Measurements from ENCODE around the gene ELOVL7.
"Not testable (repeated sequence)": the region's sequence is repeated elsewhere in the genome, so short reads cannot be mapped to it uniquely, and the experiment has no call there.

ELOVL7 gene

GRCh38 chr5:60829490-60830266 is 14.4 kb downstream of the ELOVL7 start:
- DNase-seq, result no peak

GRCh38 chr5:60827201-60827600 is 16.9 kb downstream of the ELOVL7 start:
- no peak for DNase-seq

GRCh38 chr5:60826653-60827052 is 17.4 kb downstream of the ELOVL7 start:
- DNase-seq, result no peak

- no peak for DNase-seq
Observed at GRCh38 chr5:60823574-60823973, 20.5 kb downstream of the ELOVL7 start.

- no peak for DNase-seq
Observed at GRCh38 chr5:60822285-60822556, 21.8 kb downstream of the ELOVL7 start.

GRCh38 chr5:60821488-60822284 is 22.4 kb downstream of the ELOVL7 start:
- DNase-seq, result no peak

- DNase-seq, result no peak
Observed at GRCh38 chr5:60820593-60821487, 23.2 kb downstream of the ELOVL7 start.

- not testable (repeated sequence) for DNase-seq
Observed at GRCh38 chr5:60816138-60816537, 27.9 kb downstream of the ELOVL7 start.

- DNase-seq, result no peak
Observed at GRCh38 chr5:60814498-60814897, 29.6 kb downstream of the ELOVL7 start.

GRCh38 chr5:60812426-60812825 is 31.6 kb downstream of the ELOVL7 start:
- DNase-seq, result no peak

GRCh38 chr5:60811105-60811504 is 33.0 kb downstream of the ELOVL7 start:
- DNase-seq, result no peak

- no peak for DNase-seq
Observed at GRCh38 chr5:60810438-60811085, 33.5 kb downstream of the ELOVL7 start.

- DNase-seq, result no peak
Observed at GRCh38 chr5:60809891-60810425, 34.1 kb downstream of the ELOVL7 start.

- no peak for DNase-seq
Observed at GRCh38 chr5:60806591-60807243, 37.4 kb downstream of the ELOVL7 start.

GRCh38 chr5:60805463-60805862 is 38.6 kb downstream of the ELOVL7 start:
- no peak for DNase-seq

- no peak for DNase-seq
Observed at GRCh38 chr5:60803712-60804111, 40.4 kb downstream of the ELOVL7 start.

GRCh38 chr5:60802986-60803385 is 41.1 kb downstream of the ELOVL7 start:
- DNase-seq, result no peak

- DNase-seq, result no peak
Observed at GRCh38 chr5:60802226-60802625, 41.8 kb downstream of the ELOVL7 start.

GRCh38 chr5:60797482-60798153 is 46.5 kb downstream of the ELOVL7 start:
- no peak for DNase-seq

GRCh38 chr5:60795424-60795950 is 48.6 kb downstream of the ELOVL7 start:
- not testable (repeated sequence) for DNase-seq

- no peak for DNase-seq
Observed at GRCh38 chr5:60794691-60795090, 49.4 kb downstream of the ELOVL7 start.
